ENCODE measurements around the gene C12orf42.

- TF ChIP-seq CTCF (IDR thresholded peaks at IDR 0.05; ENCODE audit: insufficient read depth, low read length) (no peak), POLR2AphosphoS5 (IDR thresholded peaks at IDR 0.05; ENCODE audit: low read depth) (no peak)
Measured at GRCh38 chr12:103422328-103422727, 73.4 kb downstream of the C12orf42 start.
